Suprapubic skin (tissue), 4 donors: ENCODE measurements around the gene ILF2. TPM values are rescaled to one million over a fixed set of nuclear protein-coding genes. Genes with fewer than 3 reads are reported as not detected.

Source experiments
- DNase-seq, 2 donors: peaks; one replicate each; pipeline ENCODE4 v3.0.0-alpha.2; 2019; ENCODE audit warnings: low spot score in 2 of 2
- H3K27ac ChIP-seq: fragments of 200-600 bp; sonication (generic); one replicate; pipeline ENCODE4 v1.5.1; 2019
- H3K27me3 ChIP-seq: fragments of 200-600 bp; sonication (generic); one replicate; pipeline ENCODE4 v1.5.1; 2019
- H3K36me3 ChIP-seq: fragments of 200-600 bp; sonication (generic); one replicate; pipeline ENCODE4 v1.5.1; 2019
- H3K4me1 ChIP-seq: fragments of 200-600 bp; sonication (generic); one replicate; pipeline ENCODE4 v1.5.1; 2019
- H3K4me3 ChIP-seq: fragments of 200-600 bp; sonication (generic); one replicate; pipeline ENCODE4 v1.5.1; 2019; ENCODE audit warnings: mild to moderate bottlenecking
- H3K9me3 ChIP-seq: fragments of 200-600 bp; sonication (generic); one replicate; pipeline ENCODE4 v1.5.1; 2019
- EP300 ChIP-seq: sonication (generic); formaldehyde crosslinking; IDR thresholded peaks from one replicate; pipeline ENCODE4 v1.6.1; 2017; ENCODE audit warnings: antibody characterized with exemption
- POLR2A ChIP-seq, 2 donors: fragments of 450-650 bp; IDR thresholded peaks; one replicate each; pipeline ENCODE4 v1.6.1; 2017; ENCODE audit warnings: antibody characterized with exemption in 2 of 2, mild to moderate bottlenecking in 2 of 2, moderate library complexity in 2 of 2
- POLR2AphosphoS5 ChIP-seq, 3 donors: sonication (generic); formaldehyde crosslinking; IDR thresholded peaks; one replicate each; pipeline ENCODE4 v1.6.1; 2017; ENCODE audit warnings: antibody characterized with exemption in 3 of 3
- WGBS: methylation state at CpG from one replicate; pipeline ENCODE4 v1.1.5; 2018; 5-methylcytosine and 5-hydroxymethylcytosine counted together
- total RNA-seq, 4 donors: library from RNA; depleted of rRNA; stranded (reverse); fragments of >200 nt; gene quantifications; one replicate each; pipeline ENCODE4 v1.1.0, GENCODE V29; 2016
- TF ChIP-seq, protein P1 (sequence below), 2 donors: fragments of 200-600 bp in 1 of 2; fragments of 450-650 bp in 1 of 2; sonication (generic) in 1 of 2; IDR thresholded peaks; one replicate each; pipeline ENCODE4 v1.5.1; 2016 to 2019; ENCODE audit warnings: antibody characterized with exemption in 2 of 2, mild to moderate bottlenecking in 1 of 2, moderate library complexity in 1 of 2

Gene ILF2
- total RNA-seq, 4 donors from 2014 or later: 68.2 to 149 (median 127) TPM

GRCh38 chr1:153624965-153625611 is 45.7 kb downstream of the ILF2 start:
- 95% methylated on average over 10 of the region's 10 CpGs for WGBS

DNA sequence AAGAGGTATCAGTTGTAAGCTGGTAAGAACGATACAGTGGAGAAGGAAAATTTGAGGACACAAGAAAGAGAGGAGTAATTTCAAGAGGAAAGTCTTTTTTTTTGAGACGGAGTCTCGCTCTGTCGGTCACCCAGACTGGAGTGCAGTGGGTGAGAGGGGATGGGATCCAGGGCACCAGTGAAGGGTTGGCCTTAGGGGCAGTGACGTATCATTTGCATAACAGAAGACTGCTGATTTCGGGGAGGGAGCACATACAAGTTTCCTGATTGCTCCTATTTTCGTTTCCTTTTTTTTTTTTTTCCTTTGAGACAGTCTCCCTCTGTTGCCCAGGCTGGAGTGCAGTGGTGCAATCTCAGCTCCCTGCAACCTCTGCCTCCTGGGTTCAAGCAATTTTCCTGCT is 47.7 kb downstream of the ILF2 start:
- Histone ChIP-seq H3K4me3 (no peak overlapping the region), H3K36me3 (peaks cover 10% of the 10 kb centered on the region), H3K9me3 (no peaks in the 10 kb centered on the region), H3K4me1 (peaks cover 37% of the 10 kb centered on the region), H3K27me3 (no peaks in the 10 kb centered on the region), H3K27ac (no peak overlapping the region)
- WGBS: 83% methylated on average over 7 of the region's 7 CpGs
- no peak for DNase-seq
- TF ChIP-seq POLR2AphosphoS5 (IDR thresholded peaks at IDR 0.05) (no peak), POLR2A (IDR thresholded peaks at IDR 0.05) (no peak), EP300 (no peak)
- TF ChIP-seq, protein P1, sequence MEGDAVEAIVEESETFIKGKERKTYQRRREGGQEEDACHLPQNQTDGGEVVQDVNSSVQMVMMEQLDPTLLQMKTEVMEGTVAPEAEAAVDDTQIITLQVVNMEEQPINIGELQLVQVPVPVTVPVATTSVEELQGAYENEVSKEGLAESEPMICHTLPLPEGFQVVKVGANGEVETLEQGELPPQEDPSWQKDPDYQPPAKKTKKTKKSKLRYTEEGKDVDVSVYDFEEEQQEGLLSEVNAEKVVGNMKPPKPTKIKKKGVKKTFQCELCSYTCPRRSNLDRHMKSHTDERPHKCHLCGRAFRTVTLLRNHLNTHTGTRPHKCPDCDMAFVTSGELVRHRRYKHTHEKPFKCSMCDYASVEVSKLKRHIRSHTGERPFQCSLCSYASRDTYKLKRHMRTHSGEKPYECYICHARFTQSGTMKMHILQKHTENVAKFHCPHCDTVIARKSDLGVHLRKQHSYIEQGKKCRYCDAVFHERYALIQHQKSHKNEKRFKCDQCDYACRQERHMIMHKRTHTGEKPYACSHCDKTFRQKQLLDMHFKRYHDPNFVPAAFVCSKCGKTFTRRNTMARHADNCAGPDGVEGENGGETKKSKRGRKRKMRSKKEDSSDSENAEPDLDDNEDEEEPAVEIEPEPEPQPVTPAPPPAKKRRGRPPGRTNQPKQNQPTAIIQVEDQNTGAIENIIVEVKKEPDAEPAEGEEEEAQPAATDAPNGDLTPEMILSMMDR (IDR thresholded peaks at IDR 0.05): no peak

More at GRCh38 chr1:153624965-153625611, 45.7 kb downstream of the ILF2 start:
- Histone ChIP-seq H3K27ac (no peak overlapping the region), H3K27me3 (no peaks in the 10 kb centered on the region), H3K4me3 (peak overlapping the region; percentile 55), H3K4me1 (peaks cover 51% of the 10 kb centered on the region), H3K36me3 (peaks cover 10% of the 10 kb centered on the region), H3K9me3 (no peaks in the 10 kb centered on the region)
- no peak for DNase-seq
- TF ChIP-seq POLR2A (IDR thresholded peaks at IDR 0.05) (no peak), EP300 (no peak), POLR2AphosphoS5 (IDR thresholded peaks at IDR 0.05) (no peak)
- TF ChIP-seq, protein P1 (IDR thresholded peaks at IDR 0.05): no peak

DNA sequence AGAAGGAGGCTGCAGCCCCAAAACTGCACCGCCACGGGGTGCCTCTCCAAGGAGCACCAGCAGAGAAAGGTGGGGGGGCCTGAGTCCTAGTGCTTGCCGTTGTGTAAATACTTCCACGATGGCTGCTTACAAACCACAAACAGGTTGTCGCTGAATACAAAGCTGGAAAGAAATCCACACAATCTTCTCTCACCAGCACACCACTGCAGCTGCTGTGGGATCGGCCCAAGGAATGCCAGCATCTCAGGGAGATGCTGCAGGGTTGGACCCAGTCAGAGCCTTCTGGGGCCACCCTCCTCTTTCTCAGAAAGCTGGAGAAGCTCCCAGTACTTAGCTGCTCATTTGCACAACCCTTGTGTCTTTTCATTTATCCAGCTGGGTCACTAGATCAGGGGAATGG is 51.6 kb downstream of the ILF2 start:
- Histone ChIP-seq H3K27ac (no peak overlapping the region), H3K4me1 (peaks cover 39% of the 10 kb centered on the region), H3K9me3 (no peaks in the 10 kb centered on the region), H3K27me3 (no peaks in the 10 kb centered on the region), H3K4me3 (no peak overlapping the region), H3K36me3 (peaks cover 2% of the 10 kb centered on the region)
- 100% methylated on average over 3 of the region's 6 CpGs for WGBS
- DNase-seq: no peak
- TF ChIP-seq, protein P1 (IDR thresholded peaks at IDR 0.05): no peak
- no peak for TF ChIP-seq POLR2A (IDR thresholded peaks at IDR 0.05)
- TF ChIP-seq EP300: no peak
- no peak for TF ChIP-seq POLR2AphosphoS5 (IDR thresholded peaks at IDR 0.05)

DNA sequence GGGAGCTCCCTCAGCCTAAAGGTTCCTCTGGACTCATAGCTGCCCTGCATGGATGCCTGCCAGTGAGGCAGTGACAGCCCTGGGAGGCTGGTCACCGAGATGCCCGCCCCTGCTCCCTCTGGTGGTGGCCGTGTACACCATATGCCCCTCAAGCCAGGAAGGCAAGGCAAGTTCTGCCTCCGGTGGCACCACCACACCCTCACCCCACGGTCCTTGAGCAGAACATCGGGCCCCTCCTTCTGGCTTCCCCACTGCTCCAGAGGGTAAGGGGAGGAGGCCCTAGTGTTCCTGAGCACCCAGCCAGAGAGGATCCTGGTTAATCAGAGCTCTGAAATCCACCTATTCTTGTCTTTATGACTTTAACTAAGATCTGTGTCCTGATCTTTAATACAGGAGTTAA is 53.1 kb downstream of the ILF2 start:
- Histone ChIP-seq H3K4me1 (peaks cover 52% of the 10 kb centered on the region), H3K4me3 (no peak overlapping the region)
- peak; percentile 87 to 94 for DNase-seq

GRCh38 chr1:153616917-153617311 is 53.9 kb downstream of the ILF2 start:
- 44% methylated on average over 5 of the region's 5 CpGs for WGBS
- H3K4me3 ChIP-seq: no peak overlapping the region

More for the DNA sequence above, 53.1 kb downstream of the ILF2 start:
- TF ChIP-seq POLR2AphosphoS5 (IDR thresholded peaks at IDR 0.05) (peak in 1 of 3 donors; percentile 46), POLR2A (IDR thresholded peaks at IDR 0.05) (no peak), EP300 (no peak)
- TF ChIP-seq, protein P1 (IDR thresholded peaks at IDR 0.05): peak in 1 of 2 donors; percentile 64
- no peaks in the 10 kb centered on the region for H3K27me3 ChIP-seq
- 34% methylated on average over 3 of the region's 6 CpGs for WGBS
- H3K27ac ChIP-seq: peak overlapping the region; percentile 88
- H3K36me3 ChIP-seq: no peaks in the 10 kb centered on the region
- H3K9me3 ChIP-seq: no peaks in the 10 kb centered on the region

More at GRCh38 chr1:153616917-153617311, 53.9 kb downstream of the ILF2 start:
- no peaks in the 10 kb centered on the region for H3K9me3 ChIP-seq
- peaks cover 52% of the 10 kb centered on the region for H3K4me1 ChIP-seq
- H3K27me3 ChIP-seq: no peaks in the 10 kb centered on the region
- TF ChIP-seq POLR2AphosphoS5 (IDR thresholded peaks at IDR 0.05): no peak
- no peak for TF ChIP-seq POLR2A (IDR thresholded peaks at IDR 0.05)
- no peak for TF ChIP-seq EP300
- peak in 1 of 2 donors; percentile 72 for DNase-seq
- H3K36me3 ChIP-seq: no peaks in the 10 kb centered on the region
- H3K27ac ChIP-seq: peak overlapping the region; percentile 88
